ENCODE results near the gene CAMK2A. TPM values are rescaled to one million over a fixed set of nuclear protein-coding genes. Genes with fewer than 3 reads are reported as not detected.
"Not testable (repeated sequence)": the region's sequence is repeated elsewhere in the genome, so short reads cannot be mapped to it uniquely, and the experiment has no call there.

CAMK2A gene
- total RNA-seq, 4 donors from 2014 or later: not detected

DNA sequence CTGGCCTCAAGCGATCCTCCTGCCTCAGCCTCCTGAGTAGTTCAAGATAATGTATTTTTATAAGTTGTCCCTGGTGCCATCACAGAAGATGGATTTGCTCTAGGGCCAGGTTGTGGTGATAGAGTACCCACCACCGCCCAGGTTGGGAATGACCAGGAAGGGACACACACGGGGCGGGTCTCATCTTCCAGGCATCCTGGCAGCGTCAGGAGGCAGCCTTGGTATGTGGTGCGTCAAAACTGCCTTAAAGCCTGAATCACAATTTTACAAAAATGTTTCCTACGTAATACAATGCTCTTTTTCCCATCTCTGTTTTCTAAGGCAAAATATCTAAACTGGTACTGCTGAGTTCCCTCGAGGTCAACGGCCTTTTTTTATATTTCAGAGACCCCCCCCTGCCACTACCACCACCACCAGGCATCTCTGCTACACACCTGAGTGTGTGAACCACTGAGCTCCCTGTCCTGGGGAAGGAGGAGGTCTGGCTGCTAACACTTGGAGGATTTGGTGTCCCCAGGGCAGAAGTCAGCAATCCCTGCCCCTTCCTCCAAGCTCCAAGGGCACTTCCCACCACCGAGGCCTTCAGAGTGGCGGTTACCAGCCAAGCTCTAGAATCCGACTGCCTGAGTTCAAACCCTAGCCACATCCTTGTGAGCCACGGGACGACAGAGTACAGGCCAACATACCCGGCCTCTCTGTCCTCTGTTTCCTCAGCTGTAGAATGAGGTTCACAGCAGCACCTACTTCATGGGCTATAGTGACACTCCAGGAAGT is 52.4 kb downstream of the CAMK2A start:
- H3K27ac ChIP-seq: no peak overlapping the region
- no peak for TF ChIP-seq POLR2A (IDR thresholded peaks at IDR 0.05)
- TF ChIP-seq, protein P1, sequence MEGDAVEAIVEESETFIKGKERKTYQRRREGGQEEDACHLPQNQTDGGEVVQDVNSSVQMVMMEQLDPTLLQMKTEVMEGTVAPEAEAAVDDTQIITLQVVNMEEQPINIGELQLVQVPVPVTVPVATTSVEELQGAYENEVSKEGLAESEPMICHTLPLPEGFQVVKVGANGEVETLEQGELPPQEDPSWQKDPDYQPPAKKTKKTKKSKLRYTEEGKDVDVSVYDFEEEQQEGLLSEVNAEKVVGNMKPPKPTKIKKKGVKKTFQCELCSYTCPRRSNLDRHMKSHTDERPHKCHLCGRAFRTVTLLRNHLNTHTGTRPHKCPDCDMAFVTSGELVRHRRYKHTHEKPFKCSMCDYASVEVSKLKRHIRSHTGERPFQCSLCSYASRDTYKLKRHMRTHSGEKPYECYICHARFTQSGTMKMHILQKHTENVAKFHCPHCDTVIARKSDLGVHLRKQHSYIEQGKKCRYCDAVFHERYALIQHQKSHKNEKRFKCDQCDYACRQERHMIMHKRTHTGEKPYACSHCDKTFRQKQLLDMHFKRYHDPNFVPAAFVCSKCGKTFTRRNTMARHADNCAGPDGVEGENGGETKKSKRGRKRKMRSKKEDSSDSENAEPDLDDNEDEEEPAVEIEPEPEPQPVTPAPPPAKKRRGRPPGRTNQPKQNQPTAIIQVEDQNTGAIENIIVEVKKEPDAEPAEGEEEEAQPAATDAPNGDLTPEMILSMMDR (IDR thresholded peaks at IDR 0.05): no peak
- no peaks in the 10 kb centered on the region for H3K36me3 ChIP-seq
- no peak for DNase-seq
- intact Hi-C loops (cut with DNase I): no loop called here
- no peaks in the 10 kb centered on the region for H3K4me1 ChIP-seq
- H3K27me3 ChIP-seq: no peaks in the 10 kb centered on the region
- no peak overlapping the region for H3K4me3 ChIP-seq (replicated peaks in 1 of 3)
- WGBS, 2 donors: 82 to 91% methylated on average over 15 of the region's 15 CpGs
- H3K9me3 ChIP-seq: no peaks in the 10 kb centered on the region

DNA sequence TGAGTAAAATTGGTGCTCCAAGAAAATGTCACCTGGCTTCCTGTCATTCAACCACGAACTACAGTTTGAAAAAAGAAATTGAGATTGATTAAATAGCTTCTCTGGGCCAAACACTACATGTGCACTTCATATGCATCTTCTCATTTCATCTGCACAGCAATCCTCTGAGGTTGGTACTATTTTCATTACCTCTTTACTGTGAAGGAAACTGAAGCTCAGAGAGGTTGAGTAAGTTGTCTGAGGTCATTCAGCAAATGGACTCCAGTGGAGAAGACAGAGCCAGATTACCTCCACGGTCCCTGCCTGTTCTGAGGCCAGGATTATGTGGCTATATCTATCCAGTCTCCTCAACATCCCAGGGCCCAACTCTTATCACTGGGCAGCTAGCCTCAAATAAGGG is 53.3 kb downstream of the CAMK2A start:
- Histone ChIP-seq H3K4me3 (replicated peaks in 1 of 3) (no peak overlapping the region), H3K36me3 (no peaks in the 10 kb centered on the region), H3K27me3 (no peaks in the 10 kb centered on the region), H3K9me3 (no peaks in the 10 kb centered on the region), H3K4me1 (no peaks in the 10 kb centered on the region), H3K27ac (no peak overlapping the region)
- 73 to 79% methylated on average over 2 of the region's 2 CpGs for WGBS, 2 donors
- TF ChIP-seq, protein P1 (IDR thresholded peaks at IDR 0.05): no peak
- TF ChIP-seq POLR2A (IDR thresholded peaks at IDR 0.05): no peak
- intact Hi-C loops (cut with DNase I): no loop called here
- DNase-seq: no peak

DNA sequence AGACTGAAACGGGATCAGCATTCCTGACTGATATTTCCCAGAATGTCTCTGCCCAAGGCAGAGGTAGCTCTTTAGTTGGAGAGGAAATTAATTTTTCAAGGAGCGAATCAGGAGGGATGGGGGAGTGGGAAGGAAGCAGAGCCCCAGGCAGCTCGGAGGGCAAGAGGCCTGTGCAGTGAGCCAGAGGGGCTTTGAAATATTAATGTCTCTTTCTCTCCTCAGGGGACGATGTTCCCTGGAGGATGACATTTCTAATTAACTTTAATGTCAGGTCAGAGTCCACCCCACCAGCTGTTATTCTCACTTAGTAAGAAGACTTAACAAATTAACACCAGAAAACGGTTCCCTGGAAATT is 54.1 kb downstream of the CAMK2A start:
- intact Hi-C loops (cut with DNase I): no loop called here

DNA sequence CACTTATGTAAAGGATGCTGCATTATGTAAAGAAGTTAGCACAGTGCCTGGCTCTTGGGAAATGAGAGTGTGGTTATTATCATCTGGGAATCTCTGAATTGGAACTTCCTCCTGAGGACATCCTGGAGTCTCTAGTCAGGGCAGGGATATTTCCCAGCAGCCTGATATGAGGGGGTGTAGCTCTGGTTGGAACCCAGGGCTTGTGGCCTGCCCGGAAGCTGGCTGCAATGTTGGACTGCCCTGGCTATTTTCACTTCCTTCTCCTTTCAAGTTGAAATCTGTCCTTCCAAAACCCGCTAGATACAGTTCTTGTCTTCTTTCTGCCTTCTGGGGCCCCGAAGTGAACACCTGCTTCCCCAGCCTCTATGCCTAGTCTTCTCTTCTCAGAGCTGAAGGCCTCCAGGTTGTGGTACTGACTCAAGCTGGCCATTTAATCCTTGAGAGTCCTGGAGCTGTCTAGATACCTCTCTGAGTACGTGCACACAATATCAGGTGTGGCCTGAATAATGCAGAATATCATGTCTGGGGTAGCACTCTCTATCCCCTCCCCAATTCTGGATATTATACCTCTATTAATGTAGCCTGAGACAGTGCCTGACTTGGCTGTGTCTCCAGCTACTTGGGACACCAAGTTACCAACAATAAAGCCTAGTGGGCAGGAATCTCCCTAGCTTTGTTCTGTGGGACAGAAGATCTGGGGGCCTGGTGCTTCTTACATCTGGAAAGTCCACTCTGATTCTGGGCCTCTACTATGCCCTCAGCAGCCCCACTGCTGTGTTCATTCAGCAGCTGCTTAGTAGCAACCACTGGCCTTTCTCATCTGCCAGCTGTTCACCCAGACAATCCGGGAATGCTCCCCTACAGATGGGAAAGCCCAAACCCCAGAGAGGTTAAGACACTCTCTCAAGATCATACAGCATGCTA is 54.7 kb downstream of the CAMK2A start:
- Histone ChIP-seq H3K36me3 (no peaks in the 10 kb centered on the region), H3K27ac (no peak overlapping the region), H3K4me1 (no peaks in the 10 kb centered on the region), H3K27me3 (no peaks in the 10 kb centered on the region), H3K4me3 (replicated peaks in 1 of 3) (no peak overlapping the region), H3K9me3 (no peaks in the 10 kb centered on the region)
- intact Hi-C loops (cut with DNase I): no loop called here
- DNase-seq: no peak
- TF ChIP-seq, protein P1 (IDR thresholded peaks at IDR 0.05): no peak
- TF ChIP-seq POLR2A (IDR thresholded peaks at IDR 0.05): no peak
- WGBS, 2 donors: 84 to 86% methylated on average over 5 of the region's 5 CpGs

More for the DNA sequence above, 54.1 kb downstream of the CAMK2A start:
- WGBS, 2 donors: 87 to 92% methylated on average over 5 of the region's 5 CpGs
- no peak for TF ChIP-seq POLR2A (IDR thresholded peaks at IDR 0.05)
- TF ChIP-seq, protein P1 (IDR thresholded peaks at IDR 0.05): no peak
- H3K4me3 ChIP-seq (replicated peaks in 1 of 3): no peak overlapping the region
- H3K4me1 ChIP-seq: no peaks in the 10 kb centered on the region
- no peaks in the 10 kb centered on the region for H3K9me3 ChIP-seq
- H3K27ac ChIP-seq: no peak overlapping the region
- no peaks in the 10 kb centered on the region for H3K27me3 ChIP-seq
- DNase-seq: no peak
- no peaks in the 10 kb centered on the region for H3K36me3 ChIP-seq

DNA sequence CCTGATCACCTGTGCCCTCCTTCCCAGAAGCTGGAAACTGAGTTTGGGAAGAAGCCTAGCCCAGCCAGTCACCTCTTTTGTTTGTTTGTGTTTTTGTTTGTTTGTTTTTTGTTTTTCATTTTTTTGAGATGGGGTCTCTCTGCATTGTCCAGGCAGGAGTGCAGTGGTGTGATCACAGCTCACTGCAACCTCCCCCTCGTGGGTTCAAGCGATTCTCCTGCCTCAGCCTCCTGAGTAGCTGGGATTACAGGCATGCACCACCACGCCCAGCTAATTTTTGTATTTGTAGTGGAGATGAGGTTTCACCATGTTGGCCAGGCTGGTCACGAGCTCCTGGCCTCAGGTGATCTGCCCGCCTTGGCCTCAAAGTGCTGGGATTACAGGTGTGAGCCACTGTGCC is 55.9 kb downstream of the CAMK2A start:
- intact Hi-C loops (cut with DNase I); H3K4me3 ChIP-seq (replicated peaks in 1 of 3); H3K4me1 ChIP-seq; DNase-seq; H3K36me3 ChIP-seq; H3K27me3 ChIP-seq; H3K27ac ChIP-seq; H3K9me3 ChIP-seq: not testable (repeated sequence)
- 95 to 97% methylated on average over 5 of the region's 5 CpGs for WGBS, 2 donors
